H9 (cell line): ENCODE measurements around the gene ARSG. TPM values are rescaled to one million over a fixed set of nuclear protein-coding genes. Genes with fewer than 3 reads are reported as not detected.

Source experiments
- DNase-seq: peaks from one replicate; pipeline ENCODE4 v3.0.0-alpha.2; 2017
- H2AFZ ChIP-seq: one replicate; pipeline ENCODE4 v1.6.1; 2013; ENCODE audit warnings: mild to moderate bottlenecking, low read length, control low read depth, moderate library complexity
- H2AK5ac ChIP-seq: 2 replicates; pipeline ENCODE4 v1.6.1; 2013; ENCODE audit warnings: low read length, control low read depth, mixed read lengths; ENCODE audit not compliant: insufficient read length
- H2BK120ac ChIP-seq: one replicate; pipeline ENCODE4 v1.6.1; 2013; ENCODE audit warnings: low read depth, mild to moderate bottlenecking, low read length, control low read depth, inconsistent platforms; ENCODE audit not compliant: poor library complexity, severe bottlenecking
- H2BK12ac ChIP-seq: 2 replicates; pipeline ENCODE4 v1.6.1; 2013; ENCODE audit warnings: low read length, control low read depth, mixed read lengths, low read depth; ENCODE audit not compliant: insufficient read length
- H2BK15ac ChIP-seq: 2 replicates; pipeline ENCODE4 v1.6.1; 2013; ENCODE audit warnings: low read depth, low read length, control low read depth
- H2BK20ac ChIP-seq: one replicate; pipeline ENCODE4 v1.6.1; 2013; ENCODE audit warnings: low read depth, mild to moderate bottlenecking, low read length, control low read depth, inconsistent platforms; ENCODE audit not compliant: poor library complexity, severe bottlenecking
- H2BK5ac ChIP-seq: 2 replicates; pipeline ENCODE4 v1.6.1; 2013; ENCODE audit warnings: low read length, control low read depth, mixed read lengths; ENCODE audit not compliant: insufficient read length
- H3K14ac ChIP-seq: 2 replicates; pipeline ENCODE4 v1.6.1; 2013; ENCODE audit warnings: low read length, control low read depth; ENCODE audit not compliant: insufficient read depth
- H3K18ac ChIP-seq: 2 replicates; pipeline ENCODE4 v1.6.1; 2013; ENCODE audit warnings: low read depth, mild to moderate bottlenecking, mixed read lengths, low read length, control low read depth; ENCODE audit not compliant: insufficient read length
- H3K23ac ChIP-seq: 2 replicates; pipeline ENCODE4 v1.6.1; 2013; ENCODE audit warnings: low read length, control low read depth, mixed read lengths, low read depth; ENCODE audit not compliant: insufficient read length
- H3K23me2 ChIP-seq: 2 replicates; pipeline ENCODE4 v1.6.1; 2013; ENCODE audit warnings: low read depth, mild to moderate bottlenecking, mixed read lengths, low read length, control low read depth; ENCODE audit not compliant: insufficient read length, poor library complexity, severe bottlenecking
- H3K27ac ChIP-seq: 2 replicates; pipeline ENCODE4 v1.5.1; 2013; ENCODE audit warnings: low read length, control low read depth, mixed read lengths, low read depth; ENCODE audit not compliant: insufficient read length
- H3K27me3 ChIP-seq: 2 replicates; pipeline ENCODE4 v1.6.1; 2013; ENCODE audit warnings: low read length, control low read depth, inconsistent platforms; ENCODE audit not compliant: insufficient read depth
- H3K4ac ChIP-seq: 2 replicates; pipeline ENCODE4 v1.6.1; 2013; ENCODE audit warnings: low read depth, mild to moderate bottlenecking, control low read depth, inconsistent platforms, low read length, moderate library complexity
- H3K4me1 ChIP-seq: 2 replicates; pipeline ENCODE4 v1.6.1; 2013; ENCODE audit warnings: low read length, control low read depth, inconsistent platforms; ENCODE audit not compliant: insufficient read depth
- H3K4me2 ChIP-seq: 2 replicates; pipeline ENCODE4 v1.6.1; 2013; ENCODE audit warnings: low read length, control low read depth, mixed read lengths; ENCODE audit not compliant: insufficient read length, insufficient read depth
- H3K56ac ChIP-seq: 2 replicates; pipeline ENCODE4 v1.6.1; 2013; ENCODE audit warnings: low read depth, mild to moderate bottlenecking, mixed read lengths, low read length, control low read depth; ENCODE audit not compliant: insufficient read length
- H3K79me1 ChIP-seq: 2 replicates; pipeline ENCODE4 v1.6.1; 2013; ENCODE audit warnings: low read depth, mild to moderate bottlenecking, moderate library complexity, low read length, control low read depth, inconsistent platforms; ENCODE audit not compliant: insufficient read depth, poor library complexity, severe bottlenecking
- H3K79me2 ChIP-seq: 2 replicates; pipeline ENCODE4 v1.6.1; 2013; ENCODE audit warnings: low read length, control low read depth, inconsistent platforms; ENCODE audit not compliant: insufficient read depth
- H3K9ac ChIP-seq: 2 replicates; pipeline ENCODE4 v1.6.1; 2013; ENCODE audit warnings: low read length, control low read depth, mixed read lengths; ENCODE audit not compliant: insufficient read length; ENCODE audit errors: extremely low read depth
- H3K9me3 ChIP-seq: one replicate; pipeline ENCODE4 v1.6.1; 2013; ENCODE audit warnings: low read depth, low read length, inconsistent platforms; ENCODE audit not compliant: control insufficient read depth
- H3T11ph ChIP-seq: one replicate; pipeline ENCODE4 v1.6.1; 2013; ENCODE audit warnings: mild to moderate bottlenecking, low read length, control low read depth, inconsistent platforms
- H4K20me1 ChIP-seq: one replicate; pipeline ENCODE4 v1.6.1; 2013; ENCODE audit not compliant: control insufficient read depth, insufficient read length, insufficient read depth
- H4K5ac ChIP-seq: 2 replicates; pipeline ENCODE4 v1.6.1; 2013; ENCODE audit warnings: low read depth, mild to moderate bottlenecking, mixed read lengths, low read length, control low read depth; ENCODE audit not compliant: insufficient read length
- H4K8ac ChIP-seq: replicated peaks from 2 replicates; pipeline ENCODE4 v1.6.1; 2013; ENCODE audit warnings: low read length, control low read depth, mixed read lengths, low read depth; ENCODE audit not compliant: insufficient read length
- H4K91ac ChIP-seq: 2 replicates; pipeline ENCODE4 v1.6.1; 2013; ENCODE audit warnings: low read depth, mild to moderate bottlenecking, moderate library complexity, mixed read lengths, low read length, control low read depth; ENCODE audit not compliant: insufficient read length
- H3K27ac Mint-ChIP-seq, 3 experiments: 2 replicates in 2 of 3; 3 replicates in 1 of 3; pipeline ENCODE4 v1.8.0; 2020 to 2021; ENCODE audit warnings: mixed read lengths in 3 of 3, mild to moderate bottlenecking in 1 of 3, moderate library complexity in 1 of 3
- H3K27me3 Mint-ChIP-seq: 2 replicates; pipeline ENCODE4 v1.8.0; 2021; ENCODE audit warnings: low read depth, mild to moderate bottlenecking, moderate library complexity, mixed read lengths
- H3K36me3 Mint-ChIP-seq, 3 experiments: 2 replicates in 2 of 3; 3 replicates in 1 of 3; pipeline ENCODE4 v1.8.0; 2020 to 2021; ENCODE audit warnings: low read depth in 3 of 3, mixed read lengths in 3 of 3; ENCODE audit not compliant: insufficient read depth in 1 of 3
- H3K4me1 Mint-ChIP-seq, 2 experiments: 2 replicates each; pipeline ENCODE4 v1.8.0; 2020; ENCODE audit warnings: mixed read lengths in 2 of 2
- H3K4me3 Mint-ChIP-seq, 2 experiments: 2 replicates in 1 of 2; 3 replicates in 1 of 2; pipeline ENCODE4 v1.8.0; 2020 to 2021; ENCODE audit warnings: mild to moderate bottlenecking in 2 of 2, mixed read lengths in 2 of 2, moderate library complexity in 1 of 2
- H3K9me3 Mint-ChIP-seq, 2 experiments: 2 replicates in 1 of 2; 3 replicates in 1 of 2; pipeline ENCODE4 v1.8.0; 2020; ENCODE audit warnings: mild to moderate bottlenecking in 2 of 2, mixed read lengths in 2 of 2, moderate library complexity in 1 of 2
- WGBS: extraction: QIAGEN DNeasy Blood & Tissue Kit; methylation state at CpG from one replicate; pipeline ENCODE4 v1.1.7; 2013; ENCODE audit warnings: missing lambda C conversion rate, low lambda C conversion rate, mixed read lengths; ENCODE audit not compliant: insufficient read length; ENCODE audit errors: extremely low coverage; 5-methylcytosine and 5-hydroxymethylcytosine counted together
- total RNA-seq: library from RNA; stranded (reverse); gene quantifications from 2 replicates; pipeline ENCODE4 v1.2.1, GENCODE V29; 2021
- TF ChIP-seq, protein P1 (sequence below): fragments of 200-600 bp; sonication (generic); conservative IDR thresholded peaks from 3 replicates; pipeline ENCODE4 v1.8.0; 2021; ENCODE audit warnings: antibody characterized with exemption, mild to moderate bottlenecking

The ARSG gene
- total RNA-seq, 1 experiment from 2014 or later = 3.6 TPM

DNA sequence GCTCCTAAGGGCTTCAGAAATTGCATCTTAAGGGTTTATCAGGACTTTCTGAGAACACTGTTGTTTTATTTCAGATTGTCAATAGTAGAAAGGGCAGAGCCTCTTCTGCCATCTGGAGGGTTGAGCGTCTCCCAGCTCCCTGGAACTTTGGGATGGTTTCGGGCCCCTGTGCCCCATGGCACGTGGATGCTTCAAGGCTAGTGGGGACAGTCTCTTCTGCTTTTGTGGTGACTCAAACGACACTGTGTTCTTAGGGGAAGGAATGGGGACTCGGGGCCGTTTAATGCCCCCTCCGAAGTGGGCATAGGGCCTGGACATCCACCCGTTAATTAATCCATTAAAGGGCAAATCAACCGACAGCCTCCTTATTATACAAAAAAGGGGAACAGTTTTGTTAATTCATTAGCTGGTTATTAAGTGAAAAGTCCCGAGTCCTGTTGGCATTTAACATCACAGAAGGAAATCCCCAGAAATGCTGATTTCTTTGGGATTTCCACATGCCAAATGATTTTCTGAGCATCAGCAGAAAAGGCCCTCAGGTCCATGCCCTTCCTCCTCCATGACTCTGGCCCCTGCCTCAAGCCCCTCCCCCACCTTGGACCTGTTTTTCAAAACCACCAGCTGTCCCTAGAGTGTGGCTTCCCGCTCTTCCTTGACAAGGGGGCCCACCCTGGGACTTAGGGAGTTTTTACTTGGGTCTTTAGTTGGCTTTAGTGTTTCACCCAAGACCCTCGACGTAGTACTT lies 68.7 kb downstream of the ARSG start:
- H2BK5ac ChIP-seq = no peak overlapping the region
- H4K20me1 ChIP-seq = no peaks in the 10 kb centered on the region
- Mint-ChIP-seq H3K4me3 (no peak overlapping the region), H3K4me1 (peaks cover 17 to 19% of the 10 kb centered on the region in 2 experiments), H3K27me3 (no peaks in the 10 kb centered on the region), H3K36me3 (peaks cover 2 to 7% (median 6%) of the 10 kb centered on the region in 3 experiments; a peak in 5 of 7 replicates), H3K9me3 (no peaks in the 10 kb centered on the region; a peak in 1 of 5 replicates), H3K27ac (peak overlapping the region in 2 of 3 experiments; percentile 24 to 83; a peak in 2 of 7 replicates)
- no peak overlapping the region for H2AFZ ChIP-seq
- no peak overlapping the region for H4K8ac ChIP-seq
- H3K27me3 ChIP-seq = no peaks in the 10 kb centered on the region
- H2BK15ac ChIP-seq = no peak overlapping the region
- H3K9me3 ChIP-seq = no peaks in the 10 kb centered on the region
- no peak overlapping the region for H3K4me2 ChIP-seq
- no peak for DNase-seq
- no peak overlapping the region for H3K56ac ChIP-seq
- TF ChIP-seq, protein P1, sequence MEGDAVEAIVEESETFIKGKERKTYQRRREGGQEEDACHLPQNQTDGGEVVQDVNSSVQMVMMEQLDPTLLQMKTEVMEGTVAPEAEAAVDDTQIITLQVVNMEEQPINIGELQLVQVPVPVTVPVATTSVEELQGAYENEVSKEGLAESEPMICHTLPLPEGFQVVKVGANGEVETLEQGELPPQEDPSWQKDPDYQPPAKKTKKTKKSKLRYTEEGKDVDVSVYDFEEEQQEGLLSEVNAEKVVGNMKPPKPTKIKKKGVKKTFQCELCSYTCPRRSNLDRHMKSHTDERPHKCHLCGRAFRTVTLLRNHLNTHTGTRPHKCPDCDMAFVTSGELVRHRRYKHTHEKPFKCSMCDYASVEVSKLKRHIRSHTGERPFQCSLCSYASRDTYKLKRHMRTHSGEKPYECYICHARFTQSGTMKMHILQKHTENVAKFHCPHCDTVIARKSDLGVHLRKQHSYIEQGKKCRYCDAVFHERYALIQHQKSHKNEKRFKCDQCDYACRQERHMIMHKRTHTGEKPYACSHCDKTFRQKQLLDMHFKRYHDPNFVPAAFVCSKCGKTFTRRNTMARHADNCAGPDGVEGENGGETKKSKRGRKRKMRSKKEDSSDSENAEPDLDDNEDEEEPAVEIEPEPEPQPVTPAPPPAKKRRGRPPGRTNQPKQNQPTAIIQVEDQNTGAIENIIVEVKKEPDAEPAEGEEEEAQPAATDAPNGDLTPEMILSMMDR = no peak
- no peak overlapping the region for H2BK120ac ChIP-seq
- no CpG with 5 or more reads among the region's 13 CpGs for WGBS
- no peaks in the 10 kb centered on the region for H3K79me2 ChIP-seq
- H3T11ph ChIP-seq = no peak overlapping the region
- H3K9ac ChIP-seq = no peak overlapping the region
- H2BK12ac ChIP-seq = no peak overlapping the region
- H4K5ac ChIP-seq = no peak overlapping the region
- H3K79me1 ChIP-seq = no peaks in the 10 kb centered on the region
- no peak overlapping the region for H3K14ac ChIP-seq
- H4K91ac ChIP-seq = no peak overlapping the region
- no peak overlapping the region for H3K18ac ChIP-seq
- H3K27ac ChIP-seq = no peak overlapping the region
- H3K4ac ChIP-seq = no peak overlapping the region
- H2BK20ac ChIP-seq = no peak overlapping the region
- no peak overlapping the region for H2AK5ac ChIP-seq
- H3K23me2 ChIP-seq = no peaks in the 10 kb centered on the region
- H3K23ac ChIP-seq = no peak overlapping the region
- H3K4me1 ChIP-seq = peaks cover 4% of the 10 kb centered on the region
